CD4-positive, alpha-beta memory T cell (primary cell): ENCODE data around the gene RMDN3. TPM values are rescaled to one million over a fixed set of nuclear protein-coding genes. Genes with fewer than 3 reads are reported as not detected.
A peak's percentile ranks its signal among the peaks of the same experiment; 100 is the strongest.

Experiments used
- CTCF ChIA-PET: fragments of 350-600 bp; sonication (Branson Sonifier 250); formaldehyde crosslinking; loops from one replicate; lab custom pipeline; 2021; ENCODE audit warnings: inconsistent platforms; ENCODE audit not compliant: partially characterized antibody; lab: Charles Lee
- POLR2A ChIA-PET: fragments of 350-600 bp; sonication (Branson Sonifier 250); formaldehyde crosslinking; loops from one replicate; lab custom pipeline; 2021; ENCODE audit not compliant: partially characterized antibody; lab: Charles Lee
- DNase-seq, 5 donors: peaks; one replicate each; pipeline versions ENCODE4 v3.0.0 to v3.0.0-alpha.2; 2020 to 2022; ENCODE audit warnings: mixed read lengths in 1 of 5
- H3K27ac ChIP-seq: one replicate; pipeline ENCODE4 v1.7.0; 2013; ENCODE audit warnings: low read depth, low read length
- H3K27me3 ChIP-seq: 2 replicates; pipeline ENCODE4 v1.7.0; 2013; ENCODE audit warnings: mild to moderate bottlenecking, low read length, moderate library complexity; ENCODE audit not compliant: insufficient read depth
- H3K36me3 ChIP-seq: 2 replicates; pipeline ENCODE4 v1.7.0; 2013; ENCODE audit warnings: mild to moderate bottlenecking, low read length, moderate library complexity; ENCODE audit not compliant: insufficient read depth
- H3K4me1 ChIP-seq: 2 replicates; pipeline ENCODE4 v1.7.0; 2013; ENCODE audit warnings: mild to moderate bottlenecking, low read length, moderate library complexity; ENCODE audit not compliant: insufficient read depth
- H3K4me3 ChIP-seq, 2 donors: one replicate each; pipeline ENCODE4 v1.7.0; 2013; ENCODE audit warnings: low read length in 2 of 2, mild to moderate bottlenecking in 1 of 2
- H3K9me3 ChIP-seq, 2 donors: one replicate each; pipeline ENCODE4 v1.7.0; 2013; ENCODE audit warnings: low read length in 2 of 2, control low read depth in 1 of 2; ENCODE audit not compliant: control insufficient read depth in 1 of 2
- H3K27ac Mint-ChIP-seq, 7 donors: one replicate each; pipeline ENCODE4 v1.8.0; 2020 to 2021; ENCODE audit warnings: mixed read lengths in 7 of 7, mild to moderate bottlenecking in 6 of 7, inconsistent platforms in 3 of 7, moderate library complexity in 3 of 7
- H3K27me3 Mint-ChIP-seq, 2 donors: one replicate each; pipeline ENCODE4 v1.8.0; 2020 to 2021; ENCODE audit warnings: mixed read lengths in 2 of 2
- H3K36me3 Mint-ChIP-seq, 2 donors: one replicate each; pipeline ENCODE4 v1.8.0; 2020 to 2021; ENCODE audit warnings: mixed read lengths in 2 of 2, inconsistent platforms in 1 of 2, mild to moderate bottlenecking in 1 of 2
- H3K4me1 Mint-ChIP-seq, 4 donors: one replicate each; pipeline ENCODE4 v1.8.0; 2020 to 2021; ENCODE audit warnings: mixed read lengths in 4 of 4, mild to moderate bottlenecking in 1 of 4
- H3K4me3 Mint-ChIP-seq, 8 donors: one replicate each; pipeline ENCODE4 v1.8.0; 2020 to 2021; ENCODE audit warnings: mixed read lengths in 8 of 8, mild to moderate bottlenecking in 7 of 8, moderate library complexity in 6 of 8, inconsistent platforms in 3 of 8
- H3K9me3 Mint-ChIP-seq, 8 donors: one replicate each; pipeline ENCODE4 v1.8.0; 2020 to 2021; ENCODE audit warnings: mixed read lengths in 8 of 8, mild to moderate bottlenecking in 5 of 8, inconsistent platforms in 3 of 8, moderate library complexity in 1 of 8
- intact Hi-C: fragments of 100-400 bp; cut with micrococcal nuclease; formaldehyde crosslinking; loops from one replicate; pipeline ENCODE4 v1.15.1; 2023
- polyA plus RNA-seq, 2 donors: library from polyadenylated mRNA; unstranded; fragments of 300-500 nt; fragmentation: Illumina TruSeq; gene quantifications; one replicate each; pipeline ENCODE4 v1.2.3, GENCODE V29; 2021
- total RNA-seq, 2 experiments: library from RNA; stranded (reverse); gene quantifications; one replicate each; pipeline ENCODE4 v1.2.3, GENCODE V29; 2021

Gene RMDN3
- total and polyA plus RNA-seq, 4 experiments from 2014 or later = 24.5 to 35.9 (median 27.8) TPM

GRCh38 chr15:40769274-40770146 lies 14.5 kb upstream of the RMDN3 start, which contains the start of gene C15orf62:
C15orf62 (plus strand) TSS chr15:40769980; CDS start chr15:40770496, 516 bp downstream.
- Mint-ChIP-seq H3K27me3 (no peaks in the 10 kb centered on the region), H3K27ac (peak within 1 kb of the TSS; percentile 73 to 94 (median 85)), H3K4me1 (peaks cover 10 to 36% (median 24%) of the 10 kb centered on the region in 4 donors), H3K4me3 (peak within 1 kb of the TSS in 1 of 8 donors; percentile 65), H3K36me3 (peaks cover 4 to 32% of the 10 kb centered on the region in 2 donors), H3K9me3 (no peaks in the 10 kb centered on the region)
- Histone ChIP-seq H3K9me3 (no peaks in the 10 kb centered on the region), H3K4me1 (peaks cover 15% of the 10 kb centered on the region), H3K4me3 (no peak within 1 kb of the TSS), H3K27ac (peak within 1 kb of the TSS; percentile 19), H3K27me3 (no peaks in the 10 kb centered on the region), H3K36me3 (peaks cover 17% of the 10 kb centered on the region)
- ChIA-PET POLR2A (interaction anchor here (1.5 kb wide), 1 partner anchor 18 kb away, joined by 4 read pairs; no protein-coding TSS in a partner anchor), CTCF (interaction anchor here (2.5 kb wide), 1 partner anchor 13 kb away, joined by 9 read pairs; no protein-coding TSS in a partner anchor)
- peak in 1 of 5 donors; percentile 48 for DNase-seq
- intact Hi-C loops = no loop called here

- no peak for DNase-seq
- Histone ChIP-seq H3K27ac (peak overlapping the region; percentile 19), H3K4me1 (peaks cover 17% of the 10 kb centered on the region), H3K36me3 (peaks cover 9% of the 10 kb centered on the region), H3K4me3 (no peak overlapping the region), H3K9me3 (no peaks in the 10 kb centered on the region), H3K27me3 (no peaks in the 10 kb centered on the region)
- POLR2A ChIA-PET = interaction anchor here (1.5 kb wide), 1 partner anchor 18 kb away, joined by 4 read pairs; no protein-coding TSS in a partner anchor
- Mint-ChIP-seq H3K27me3 (no peaks in the 10 kb centered on the region), H3K36me3 (peaks cover 0 to 28% of the 10 kb centered on the region in 2 donors), H3K4me1 (peaks cover 11 to 39% (median 26%) of the 10 kb centered on the region in 4 donors), H3K9me3 (no peaks in the 10 kb centered on the region), H3K4me3 (peak overlapping the region in 1 of 8 donors; percentile 65), H3K27ac (peak overlapping the region in 5 of 7 donors; percentile 70 to 94 (median 80))
- intact Hi-C loops = no loop called here
- CTCF ChIA-PET = interaction anchor here (1.1 to 2.5 kb wide), 2 partner anchors 14 to 25 kb away, joined by 4 to 9 read pairs; no protein-coding TSS in a partner anchor
These were observed 13.6 kb upstream of the RMDN3 start for GRCh38 chr15:40768521-40769273.

GRCh38 chr15:40767838-40768500 lies 12.9 kb upstream of the RMDN3 start:
- no peaks in the 10 kb centered on the region for H3K9me3 ChIP-seq
- Mint-ChIP-seq H3K4me3 (no peak overlapping the region), H3K27me3 (no peaks in the 10 kb centered on the region), H3K9me3 (no peaks in the 10 kb centered on the region), H3K36me3 (peaks cover 0 to 24% of the 10 kb centered on the region in 2 donors), H3K4me1 (peaks cover 11 to 44% (median 30%) of the 10 kb centered on the region in 4 donors), H3K27ac (peak overlapping the region in 2 of 7 donors; percentile 65 to 70)
- H3K27me3 ChIP-seq = no peaks in the 10 kb centered on the region
- no peak for DNase-seq
- H3K4me3 ChIP-seq = no peak overlapping the region
- intact Hi-C loops = no loop called here
- H3K36me3 ChIP-seq = peaks cover 4% of the 10 kb centered on the region
- CTCF ChIA-PET = interaction anchor here (1.1 to 2.3 kb wide), 2 partner anchors 14 to 24 kb away, joined by 4 to 8 read pairs; no protein-coding TSS in a partner anchor
- H3K4me1 ChIP-seq = peaks cover 22% of the 10 kb centered on the region
- H3K27ac ChIP-seq = no peak overlapping the region
- POLR2A ChIA-PET = interaction anchor here (1.1 kb wide), 1 partner anchor 178 kb away, joined by 4 read pairs; no protein-coding TSS in a partner anchor

GRCh38 chr15:40766906-40767837 lies 12.1 kb upstream of the RMDN3 start:
- Mint-ChIP-seq H3K27ac (peak overlapping the region in 1 of 7 donors; percentile 85), H3K4me1 (peaks cover 12 to 49% (median 30%) of the 10 kb centered on the region in 4 donors), H3K4me3 (no peak overlapping the region), H3K27me3 (no peaks in the 10 kb centered on the region), H3K9me3 (no peaks in the 10 kb centered on the region), H3K36me3 (peaks cover 0 to 19% of the 10 kb centered on the region in 2 donors)
- no peak for DNase-seq
- Histone ChIP-seq H3K27me3 (no peaks in the 10 kb centered on the region), H3K4me3 (no peak overlapping the region), H3K9me3 (no peaks in the 10 kb centered on the region), H3K36me3 (no peaks in the 10 kb centered on the region), H3K4me1 (peaks cover 28% of the 10 kb centered on the region), H3K27ac (no peak overlapping the region)
- ChIA-PET CTCF (interaction anchor here (0.6 to 2.3 kb wide), 2 partner anchors 15 to 178 kb away, joined by 4 to 8 read pairs; no protein-coding TSS in a partner anchor), POLR2A (interaction anchor here (1.1 to 6.1 kb wide), 2 partner anchors 73 to 177 kb away, joined by 4 to 46 read pairs; partner anchors contain the start of gene RAD51)
- intact Hi-C loops = no loop called here

GRCh38 chr15:40766194-40766815 lies 11.3 kb upstream of the RMDN3 start:
- H3K9me3 Mint-ChIP-seq = no peaks in the 10 kb centered on the region
- H3K27me3 ChIP-seq = no peaks in the 10 kb centered on the region
- peak in 1 of 5 donors; percentile 19 for DNase-seq
- H3K9me3 ChIP-seq = no peaks in the 10 kb centered on the region
- H3K4me1 Mint-ChIP-seq = peaks cover 12 to 49% (median 30%) of the 10 kb centered on the region in 4 donors
- peaks cover 28% of the 10 kb centered on the region for H3K4me1 ChIP-seq
- peaks cover 0 to 17% of the 10 kb centered on the region in 2 donors for H3K36me3 Mint-ChIP-seq
- no peaks in the 10 kb centered on the region for H3K36me3 ChIP-seq
- H3K27ac Mint-ChIP-seq = peak overlapping the region; percentile 53 to 92 (median 81)
- ChIA-PET POLR2A (interaction anchor here (6.1 kb wide), 1 partner anchor 72 kb away, joined by 46 read pairs; the partner anchor contains the start of gene RAD51), CTCF (interaction anchor here (0.7 to 2.5 kb wide), 5 partner anchors 10 to 92 kb away, joined by 3 to 8 read pairs (median 4); no protein-coding TSS in a partner anchor)
- H3K4me3 Mint-ChIP-seq = no peak overlapping the region
- intact Hi-C loops = no loop called here
- H3K27ac ChIP-seq = peak overlapping the region; percentile 64
- H3K27me3 Mint-ChIP-seq = no peaks in the 10 kb centered on the region
- H3K4me3 ChIP-seq = no peak overlapping the region
